NCI-H2227 (cell line): ENCODE results near the gene WRAP73.

ENCODE experiments used
- DNase-seq: peaks from one replicate; lab custom pipeline; 2025; ENCODE audit not compliant: unreplicated experiment; lab: John Stamatoyannopoulos, UW

Gene WRAP73

GRCh38 chr1:3650248-3651025 lies 534 bp upstream of the WRAP73 start:
- no peak for DNase-seq

- no peak for DNase-seq
These were observed 3.3 kb downstream of the WRAP73 start for GRCh38 chr1:3646596-3646995.

- no peak for DNase-seq
These were observed 4.1 kb downstream of the WRAP73 start for GRCh38 chr1:3645666-3646355.

GRCh38 chr1:3645247-3645646 lies 4.7 kb downstream of the WRAP73 start:
- DNase-seq, result no peak

GRCh38 chr1:3644273-3644672 lies 5.6 kb downstream of the WRAP73 start:
- DNase-seq, result no peak

DNA sequence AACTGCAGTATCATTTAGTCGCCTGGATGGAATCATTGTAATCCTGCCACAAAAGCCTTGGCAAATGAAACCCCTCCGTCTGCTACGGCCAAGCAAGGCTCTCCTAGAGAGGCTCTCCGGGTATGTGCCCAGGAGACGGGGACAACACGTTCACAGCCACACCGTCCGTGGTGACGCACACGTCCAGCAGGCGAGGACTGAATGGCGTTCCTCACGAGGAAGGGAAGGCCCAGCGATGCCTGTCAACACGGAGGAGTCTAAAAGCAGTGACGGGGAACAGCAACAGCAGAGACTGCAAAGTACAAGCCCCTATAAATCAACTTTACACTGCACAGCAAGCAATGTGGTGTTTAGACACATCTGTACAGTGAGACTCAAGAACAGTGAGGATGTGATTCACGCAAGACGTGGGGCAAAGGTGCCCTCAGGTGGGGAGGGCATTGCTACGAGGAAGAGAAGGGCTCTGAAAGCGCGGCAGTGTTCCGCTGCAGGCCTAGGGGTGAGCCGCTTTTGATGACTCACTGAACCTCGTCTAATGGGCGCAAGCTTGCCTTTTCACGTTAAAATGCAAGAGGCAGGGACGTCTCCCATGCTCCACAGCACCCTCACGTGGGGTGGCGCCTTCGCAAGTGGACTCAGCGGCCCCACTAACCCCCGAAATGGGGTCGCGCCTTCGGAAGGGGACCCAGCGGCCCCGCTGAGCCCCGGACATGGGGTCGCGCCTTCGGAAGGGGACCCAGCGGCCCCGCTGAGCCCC lies 6.8 kb downstream of the WRAP73 start:
- no peak for DNase-seq

- DNase-seq, result no peak
These were observed 8.1 kb downstream of the WRAP73 start for GRCh38 chr1:3641816-3642215.

GRCh38 chr1:3641046-3641760 lies 8.7 kb downstream of the WRAP73 start:
- no peak for DNase-seq

GRCh38 chr1:3640121-3640837 lies 9.6 kb downstream of the WRAP73 start:
- no peak for DNase-seq

- no peak for DNase-seq
These were observed 10.4 kb downstream of the WRAP73 start for GRCh38 chr1:3639397-3639911.

DNA sequence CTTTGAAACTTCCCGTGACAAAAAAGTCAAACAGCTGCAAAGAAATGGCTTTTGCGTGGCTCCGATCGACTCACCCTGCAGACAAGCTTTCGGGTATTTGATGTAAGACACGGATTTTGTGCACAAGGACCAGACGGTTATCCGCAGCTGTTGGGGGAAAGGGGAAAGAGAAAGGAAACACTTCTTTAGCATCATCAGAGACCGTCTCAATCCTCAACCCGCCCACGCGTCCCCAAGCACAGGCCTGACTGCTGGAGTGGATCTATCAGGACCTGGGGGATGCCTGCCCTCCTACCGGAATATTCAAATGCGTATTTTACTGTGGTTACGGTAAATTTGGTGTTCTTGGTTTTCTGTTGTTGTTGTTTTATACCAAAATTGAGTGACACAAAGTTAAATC lies 11.2 kb downstream of the WRAP73 start:
- no peak for DNase-seq

DNA sequence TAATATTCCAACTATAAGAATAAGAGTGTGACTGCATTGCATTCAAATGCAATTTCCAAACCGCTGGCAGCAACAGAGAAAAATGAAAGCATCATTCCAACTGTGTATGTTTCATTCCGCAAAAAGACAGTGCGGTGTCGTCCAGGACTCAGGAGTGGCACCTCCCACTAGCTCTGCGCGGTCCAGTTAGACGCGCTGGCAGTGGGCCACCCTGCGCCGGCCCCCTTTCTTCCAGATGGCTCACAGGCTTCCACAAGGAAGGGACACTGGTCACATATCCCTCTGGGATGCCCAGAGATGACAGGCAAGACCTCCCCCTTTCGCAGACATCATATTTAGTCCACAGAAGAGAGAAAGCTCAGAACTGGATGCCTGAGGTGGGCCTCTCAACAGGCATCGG lies 11.9 kb downstream of the WRAP73 start:
- DNase-seq, result no peak

DNA sequence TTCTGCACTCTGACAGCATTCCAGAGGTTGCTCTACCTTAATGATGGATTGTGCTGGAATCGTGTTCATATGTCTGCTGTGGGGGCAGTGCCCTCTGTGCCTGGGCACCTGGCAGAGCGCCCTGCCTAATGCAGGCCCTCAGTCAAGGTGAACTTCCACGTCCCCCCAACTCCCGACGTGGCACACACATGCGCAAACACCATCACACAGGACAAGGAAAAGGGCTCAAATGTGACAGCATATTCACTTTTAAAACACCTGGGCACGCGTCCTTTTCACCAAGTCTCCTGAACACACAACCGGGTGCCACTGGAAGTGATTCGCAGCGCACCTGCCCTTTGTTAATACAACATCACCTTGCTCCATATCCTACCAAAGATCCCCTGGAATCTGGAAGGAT lies 13.4 kb downstream of the WRAP73 start:
- DNase-seq, result no peak

DNA sequence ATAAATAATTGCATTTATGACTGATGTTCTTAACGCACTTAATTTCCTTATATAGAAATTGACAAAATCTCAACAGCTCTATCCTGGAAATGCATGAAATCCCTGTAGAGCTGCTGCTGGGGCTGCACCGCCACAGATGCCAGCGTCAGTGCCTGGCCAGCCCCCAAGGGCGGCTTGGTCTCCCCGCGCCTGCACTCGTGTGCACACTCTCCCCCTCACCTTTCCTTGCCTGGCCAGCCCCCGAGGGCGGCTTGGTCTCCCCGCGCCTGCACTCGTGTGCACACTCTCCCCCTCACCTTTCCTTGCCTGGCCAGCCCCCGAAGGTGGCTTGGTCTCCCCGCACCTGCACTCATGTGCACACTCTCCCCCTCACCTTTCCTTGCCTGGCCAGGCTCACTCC lies 13.8 kb downstream of the WRAP73 start:
- no peak for DNase-seq

GRCh38 chr1:3634059-3634800 lies 15.7 kb downstream of the WRAP73 start:
- no peak for DNase-seq

GRCh38 chr1:3633344-3634058 lies 16.4 kb downstream of the WRAP73 start:
- DNase-seq, result no peak

DNA sequence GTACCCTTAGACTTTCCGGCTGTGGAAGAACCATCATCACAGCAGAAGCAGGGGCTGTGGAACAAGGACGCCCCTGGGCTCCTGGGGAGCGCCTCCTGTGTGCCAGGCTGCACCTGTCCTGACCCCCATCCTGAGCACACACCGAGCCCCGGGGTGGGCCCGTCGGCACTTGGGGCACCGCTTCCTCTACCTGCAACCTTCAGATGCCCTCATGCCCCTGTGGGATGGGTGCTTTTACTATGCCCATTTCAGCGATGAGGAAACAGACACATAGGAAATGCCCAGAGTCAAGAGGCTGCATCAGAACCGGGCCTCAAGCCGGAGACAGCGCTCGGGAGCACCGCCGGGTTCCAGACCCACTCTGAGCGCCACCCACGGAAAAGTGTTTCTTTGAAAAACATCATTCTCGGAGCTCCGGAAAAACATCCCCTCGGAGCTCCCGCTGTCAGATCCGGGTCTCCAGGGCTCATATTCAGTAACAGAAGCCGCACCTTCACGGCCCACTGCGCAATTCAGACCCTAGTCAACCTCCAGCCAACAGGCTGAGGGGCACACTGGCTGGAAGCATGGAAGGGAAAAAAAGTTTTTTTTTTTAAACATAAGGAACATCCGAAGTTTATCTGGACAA lies 17.1 kb downstream of the WRAP73 start:
- DNase-seq, result no peak

DNA sequence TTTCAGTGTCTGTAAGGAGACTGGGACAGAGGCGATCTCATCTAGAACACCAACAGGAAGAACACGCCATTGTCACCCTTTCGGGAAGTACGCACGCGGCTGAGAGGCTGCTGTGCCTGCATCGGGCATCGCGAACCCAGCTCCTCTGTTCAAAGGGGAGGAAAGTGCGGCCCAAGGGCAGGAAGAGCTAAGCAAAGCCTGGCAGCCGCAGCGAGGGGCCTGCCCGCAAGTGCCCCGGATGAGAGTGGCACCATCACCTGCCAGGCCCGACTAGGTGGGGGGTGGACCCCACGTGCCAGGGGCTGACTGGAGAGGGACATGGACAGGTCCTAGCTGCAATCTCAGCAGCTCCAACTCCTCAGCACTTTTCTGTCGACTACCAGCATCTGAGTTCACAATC lies 17.6 kb downstream of the WRAP73 start:
- no peak for DNase-seq
